AG09319 (cell line): ENCODE results near the gene MBD5.

Source experiments
- DNase-seq: peaks from one replicate; pipeline ENCODE4 v3.0.0-alpha.2; 2010; ENCODE audit warnings: low read depth; ENCODE audit errors: extremely low read depth
- TF ChIP-seq, protein P1 (sequence below): IDR thresholded peaks from 2 replicates; pipeline ENCODE4 v1.5.1; 2011; ENCODE audit warnings: low read depth, mild to moderate bottlenecking, inconsistent platforms, low read length, moderate library complexity

MBD5 gene

DNA sequence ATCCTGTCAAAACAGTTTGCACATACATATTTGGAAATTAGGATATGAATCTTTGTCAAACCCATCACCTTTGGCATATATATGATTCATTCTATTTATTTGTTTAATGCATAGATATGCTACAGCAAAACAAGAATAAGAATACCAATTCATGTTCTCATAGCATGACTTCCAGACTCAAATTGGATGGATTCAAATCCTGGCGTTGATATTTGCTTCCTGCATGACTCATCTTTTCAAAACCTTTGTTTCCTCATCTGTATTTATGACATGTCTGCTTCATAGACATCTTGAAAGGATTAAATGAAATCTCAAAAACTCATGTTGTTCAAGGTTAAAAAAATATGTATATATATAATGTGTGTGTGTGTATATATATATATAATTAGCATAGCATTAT lies 261.3 kb downstream of the MBD5 start:
- TF ChIP-seq, protein P1, sequence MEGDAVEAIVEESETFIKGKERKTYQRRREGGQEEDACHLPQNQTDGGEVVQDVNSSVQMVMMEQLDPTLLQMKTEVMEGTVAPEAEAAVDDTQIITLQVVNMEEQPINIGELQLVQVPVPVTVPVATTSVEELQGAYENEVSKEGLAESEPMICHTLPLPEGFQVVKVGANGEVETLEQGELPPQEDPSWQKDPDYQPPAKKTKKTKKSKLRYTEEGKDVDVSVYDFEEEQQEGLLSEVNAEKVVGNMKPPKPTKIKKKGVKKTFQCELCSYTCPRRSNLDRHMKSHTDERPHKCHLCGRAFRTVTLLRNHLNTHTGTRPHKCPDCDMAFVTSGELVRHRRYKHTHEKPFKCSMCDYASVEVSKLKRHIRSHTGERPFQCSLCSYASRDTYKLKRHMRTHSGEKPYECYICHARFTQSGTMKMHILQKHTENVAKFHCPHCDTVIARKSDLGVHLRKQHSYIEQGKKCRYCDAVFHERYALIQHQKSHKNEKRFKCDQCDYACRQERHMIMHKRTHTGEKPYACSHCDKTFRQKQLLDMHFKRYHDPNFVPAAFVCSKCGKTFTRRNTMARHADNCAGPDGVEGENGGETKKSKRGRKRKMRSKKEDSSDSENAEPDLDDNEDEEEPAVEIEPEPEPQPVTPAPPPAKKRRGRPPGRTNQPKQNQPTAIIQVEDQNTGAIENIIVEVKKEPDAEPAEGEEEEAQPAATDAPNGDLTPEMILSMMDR = no peak
- no peak for DNase-seq

DNA sequence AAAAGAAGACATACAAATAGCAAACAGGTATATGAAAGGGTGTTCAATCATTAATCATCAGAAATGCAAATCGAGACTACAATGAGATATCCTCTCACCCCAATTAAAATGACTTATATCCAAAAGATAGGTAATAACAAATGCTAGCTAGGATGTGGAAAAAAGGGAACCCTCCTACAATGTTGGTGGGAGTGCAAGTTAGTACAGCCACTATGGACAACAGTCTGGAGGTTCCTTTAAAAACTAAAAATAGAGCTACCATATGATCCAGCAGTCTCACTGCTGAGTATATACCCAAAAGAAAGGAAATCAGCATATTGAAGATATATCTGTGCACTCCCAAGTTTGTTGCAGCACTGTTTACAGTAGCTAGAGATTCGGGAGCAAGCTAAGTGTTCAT lies 271.5 kb downstream of the MBD5 start:
- TF ChIP-seq, protein P1 = no peak
- DNase-seq = no peak

DNA sequence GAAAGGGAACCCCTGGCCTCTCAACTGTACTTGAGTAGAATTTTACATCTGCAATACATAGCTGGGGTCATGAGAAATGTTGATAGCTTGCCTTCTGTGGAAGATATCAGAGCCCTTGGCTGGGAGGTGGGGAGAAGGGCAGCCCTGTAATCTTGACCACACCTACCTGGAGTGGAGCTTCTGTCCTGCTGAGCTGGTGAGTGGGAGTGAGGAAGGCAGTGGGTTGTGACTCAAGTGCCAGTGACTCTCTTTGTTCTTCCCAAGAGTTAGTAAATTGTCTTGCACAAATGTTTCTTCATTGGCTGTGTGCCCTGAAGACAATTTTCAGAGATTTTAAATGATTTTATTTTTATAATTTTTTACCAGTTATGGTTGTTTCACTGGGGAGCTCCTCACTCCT lies 277.3 kb downstream of the MBD5 start:
- TF ChIP-seq, protein P1 = no peak
- no peak for DNase-seq

DNA sequence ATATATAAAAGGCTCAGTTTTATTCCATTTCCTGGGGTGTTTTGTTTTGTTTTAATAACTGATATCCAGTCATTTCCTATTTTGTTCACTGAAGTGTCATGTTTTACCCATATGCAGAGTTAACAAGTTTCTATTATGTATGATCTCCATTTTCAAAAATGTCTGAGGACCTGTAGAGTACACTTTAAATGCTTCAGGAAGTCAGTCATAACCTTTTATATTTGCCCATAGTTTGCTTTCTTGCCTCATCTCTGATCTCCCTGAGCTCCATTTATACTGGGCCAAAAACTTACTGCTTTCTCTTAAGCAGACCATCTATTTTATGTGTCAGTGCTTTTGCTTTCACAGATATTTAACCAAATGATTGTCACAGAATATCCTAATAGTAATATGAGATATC lies 278.7 kb downstream of the MBD5 start:
- TF ChIP-seq, protein P1 = no peak
- no peak for DNase-seq

DNA sequence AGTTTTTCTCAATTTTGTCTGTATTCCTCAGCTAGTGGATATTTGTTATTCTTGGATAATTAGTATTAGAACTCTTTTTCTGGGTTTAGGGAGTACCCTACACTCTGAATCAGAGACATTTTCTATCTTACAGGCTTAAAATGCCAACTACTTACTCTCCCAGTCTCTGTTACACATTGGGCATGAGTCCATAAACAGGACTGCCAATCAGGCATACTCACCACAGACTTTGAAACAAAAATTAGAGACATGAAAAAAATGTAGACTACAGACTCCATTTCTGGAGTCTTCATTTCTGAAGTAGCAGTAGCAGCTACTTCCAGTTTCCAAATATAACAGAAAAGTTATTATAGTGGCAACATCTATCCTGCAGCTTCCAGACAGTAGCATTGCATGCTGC lies 279.7 kb downstream of the MBD5 start:
- no peak for DNase-seq
- TF ChIP-seq, protein P1 = no peak

DNA sequence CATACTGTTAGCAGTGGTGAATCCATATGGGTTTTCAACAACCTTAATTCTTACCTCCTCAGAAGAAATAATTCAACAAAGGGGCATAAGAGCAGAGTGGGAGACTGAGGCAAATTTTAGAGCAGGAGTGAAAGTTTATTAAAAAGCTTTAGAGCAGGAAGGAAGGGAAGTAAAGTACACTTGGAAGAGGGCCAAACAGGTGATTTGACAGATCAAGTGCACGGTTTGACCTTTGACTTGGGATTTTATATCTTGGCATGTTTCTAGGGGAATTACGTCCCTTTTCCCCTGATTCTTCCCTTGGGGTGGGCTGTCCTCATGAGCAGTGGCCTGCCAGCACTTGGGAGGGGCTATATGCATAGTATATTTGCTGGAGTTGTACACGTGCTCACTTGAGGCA lies 280.5 kb downstream of the MBD5 start:
- TF ChIP-seq, protein P1 = no peak
- no peak for DNase-seq

DNA sequence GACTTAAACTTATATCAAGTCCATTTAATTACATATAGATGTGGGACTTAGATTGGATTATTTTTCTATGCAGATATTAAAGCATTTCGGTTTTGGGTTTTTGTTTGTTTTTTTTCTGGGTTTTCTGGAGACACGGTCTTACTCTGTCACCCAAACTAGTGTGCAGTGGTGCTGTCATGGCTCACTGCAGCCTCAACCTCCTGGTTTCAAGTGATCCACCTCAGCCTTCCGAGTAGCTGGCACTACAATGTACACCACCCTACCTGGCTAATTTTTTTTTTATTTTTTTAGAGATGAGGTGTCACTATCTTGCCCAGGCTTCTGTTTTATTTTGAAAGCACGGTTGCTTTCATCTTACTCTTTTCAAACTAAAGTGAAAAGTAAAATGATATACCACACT lies 281.6 kb downstream of the MBD5 start:
- DNase-seq = no peak
- TF ChIP-seq, protein P1 = no peak

DNA sequence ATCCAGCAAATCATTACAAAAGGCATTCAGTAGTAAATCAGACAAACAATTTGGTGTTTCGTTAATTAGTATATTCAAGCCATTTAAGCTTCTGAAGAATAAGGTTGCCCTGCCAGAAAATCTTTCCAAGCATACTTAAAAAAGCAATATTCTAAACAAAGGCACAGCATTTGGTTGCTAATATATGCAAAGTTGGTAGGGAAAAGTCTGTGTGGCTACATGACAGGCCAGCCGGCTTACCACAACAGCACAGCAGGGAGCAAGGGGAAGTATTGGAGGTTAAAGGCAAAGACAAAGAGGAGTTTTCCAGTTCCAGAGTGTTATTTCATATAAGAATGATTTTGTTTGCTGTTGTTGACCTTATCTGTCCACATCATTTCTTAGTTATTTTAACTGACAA lies 282.3 kb downstream of the MBD5 start:
- TF ChIP-seq, protein P1 = no peak
- DNase-seq = no peak
